Neural cell (in vitro differentiated cells): Measurements from ENCODE around the gene GPRC5B.

Experiments
- EP300 ChIP-seq: fragments of 450-650 bp; conservative IDR thresholded peaks from 2 replicates; pipeline ENCODE4 v1.6.1; 2014; ENCODE audit warnings: antibody characterized with exemption, mild to moderate bottlenecking, moderate library complexity; ENCODE audit not compliant: poor library complexity, severe bottlenecking
- EZH2 ChIP-seq: fragments of 200-600, 300-800 bp; shearing (Covaris generic), sonication (generic); IDR thresholded peaks from 2 replicates; pipeline ENCODE4 v1.6.1; 2014; ENCODE audit warnings: antibody characterized with exemption, low read length, borderline replicate concordance, mild to moderate bottlenecking; ENCODE audit not compliant: insufficient read depth, poor library complexity, severe bottlenecking
- MXI1 ChIP-seq: fragments of 450-650 bp; conservative IDR thresholded peaks from 2 replicates; pipeline ENCODE4 v1.6.1; 2014; ENCODE audit warnings: antibody characterized with exemption, mild to moderate bottlenecking; ENCODE audit not compliant: poor library complexity, severe bottlenecking
- POLR2AphosphoS5 ChIP-seq: IDR thresholded peaks from 2 replicates; pipeline ENCODE4 v1.6.1; 2012
- RAD21 ChIP-seq: fragments of 450-650 bp; conservative IDR thresholded peaks from 2 replicates; pipeline ENCODE4 v1.6.1; 2014; ENCODE audit warnings: antibody characterized with exemption, mild to moderate bottlenecking, moderate library complexity
- REST ChIP-seq: IDR thresholded peaks from 2 replicates; pipeline ENCODE4 v1.6.1; 2012; ENCODE audit warnings: borderline replicate concordance
- SMC3 ChIP-seq: fragments of 450-650 bp; conservative IDR thresholded peaks from 2 replicates; pipeline ENCODE4 v1.6.1; 2014; ENCODE audit warnings: antibody characterized with exemption, mild to moderate bottlenecking, moderate library complexity; ENCODE audit not compliant: poor library complexity
- TAF1 ChIP-seq: IDR thresholded peaks from 2 replicates; pipeline ENCODE4 v1.6.1; 2012; ENCODE audit warnings: low read depth
- TF ChIP-seq, protein P1 (sequence below): fragments of 450-650 bp; IDR thresholded peaks from 2 replicates; pipeline ENCODE4 v1.5.1; 2014; ENCODE audit warnings: antibody characterized with exemption, mild to moderate bottlenecking, moderate library complexity; ENCODE audit not compliant: poor library complexity, severe bottlenecking

DNA sequence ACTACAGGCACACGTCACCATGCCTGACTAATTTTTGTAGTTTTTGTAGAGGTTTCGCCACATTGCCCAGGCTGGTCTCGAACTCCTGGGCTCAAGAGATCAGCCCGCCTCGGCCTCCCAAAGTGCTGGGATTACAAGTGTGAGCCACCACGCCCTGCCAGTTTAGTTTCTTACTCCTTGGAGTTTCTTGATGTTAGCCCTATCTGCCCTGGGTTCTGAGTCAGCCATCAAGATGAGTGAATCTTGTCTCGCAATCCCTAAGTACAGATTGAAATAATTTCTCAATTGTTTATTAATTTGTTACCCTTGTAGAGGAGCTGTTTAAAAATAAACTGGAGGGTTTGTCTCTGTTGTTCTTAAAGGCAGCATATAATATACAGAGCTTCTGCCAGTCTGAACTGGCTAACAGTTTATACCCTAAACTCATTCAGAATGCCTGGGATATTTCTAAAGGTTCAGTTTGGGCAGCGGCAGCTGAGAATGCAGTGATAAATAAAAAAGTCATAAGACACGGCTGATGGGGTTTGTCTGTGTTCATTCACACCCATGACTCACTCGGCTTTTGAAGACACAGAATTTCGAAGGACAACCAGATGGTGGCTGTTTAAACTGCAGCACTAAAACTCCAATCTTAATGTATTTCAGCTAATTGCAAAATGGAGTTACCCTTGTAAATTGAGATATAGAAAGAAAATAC, 39.6 kb downstream of the GPRC5B start:
- TF ChIP-seq, protein P1, sequence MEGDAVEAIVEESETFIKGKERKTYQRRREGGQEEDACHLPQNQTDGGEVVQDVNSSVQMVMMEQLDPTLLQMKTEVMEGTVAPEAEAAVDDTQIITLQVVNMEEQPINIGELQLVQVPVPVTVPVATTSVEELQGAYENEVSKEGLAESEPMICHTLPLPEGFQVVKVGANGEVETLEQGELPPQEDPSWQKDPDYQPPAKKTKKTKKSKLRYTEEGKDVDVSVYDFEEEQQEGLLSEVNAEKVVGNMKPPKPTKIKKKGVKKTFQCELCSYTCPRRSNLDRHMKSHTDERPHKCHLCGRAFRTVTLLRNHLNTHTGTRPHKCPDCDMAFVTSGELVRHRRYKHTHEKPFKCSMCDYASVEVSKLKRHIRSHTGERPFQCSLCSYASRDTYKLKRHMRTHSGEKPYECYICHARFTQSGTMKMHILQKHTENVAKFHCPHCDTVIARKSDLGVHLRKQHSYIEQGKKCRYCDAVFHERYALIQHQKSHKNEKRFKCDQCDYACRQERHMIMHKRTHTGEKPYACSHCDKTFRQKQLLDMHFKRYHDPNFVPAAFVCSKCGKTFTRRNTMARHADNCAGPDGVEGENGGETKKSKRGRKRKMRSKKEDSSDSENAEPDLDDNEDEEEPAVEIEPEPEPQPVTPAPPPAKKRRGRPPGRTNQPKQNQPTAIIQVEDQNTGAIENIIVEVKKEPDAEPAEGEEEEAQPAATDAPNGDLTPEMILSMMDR, result no peak
- TF ChIP-seq EZH2, result no peak
- TF ChIP-seq POLR2AphosphoS5, result no peak
- no peak for TF ChIP-seq EP300
- no peak for TF ChIP-seq TAF1
- no peak for TF ChIP-seq REST
- TF ChIP-seq RAD21, result no peak
- TF ChIP-seq MXI1, result no peak
- TF ChIP-seq SMC3, result no peak
